ENCODE results near the gene STXBP1. TPM values are rescaled to one million over a fixed set of nuclear protein-coding genes. Genes with fewer than 3 reads are reported as not detected.

STXBP1 gene
- total RNA-seq, 1 experiment from 2014 or later: 7.2 TPM

DNA sequence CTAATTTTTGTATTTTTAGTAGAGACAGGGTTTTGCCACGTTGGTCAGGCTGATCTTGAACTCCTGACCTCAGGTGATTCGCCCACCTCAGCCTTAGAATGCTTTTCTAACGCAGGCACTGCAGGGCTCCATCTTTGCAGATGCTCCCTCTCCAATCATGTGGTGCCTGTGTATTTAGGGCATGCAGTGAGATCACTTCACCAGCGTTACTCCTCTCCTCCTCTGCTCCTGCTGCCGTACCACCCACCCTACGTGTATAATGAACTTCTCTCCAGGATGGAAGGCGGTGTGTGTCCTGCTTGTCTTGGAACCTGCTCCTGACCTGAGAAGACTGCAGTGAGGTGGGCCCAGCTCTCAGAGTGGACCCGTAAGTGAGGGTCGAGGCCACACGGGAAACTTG lies 81.1 kb downstream of the STXBP1 start:
- no peak for DNase-seq (ENCODE audit: low spot score)

DNA sequence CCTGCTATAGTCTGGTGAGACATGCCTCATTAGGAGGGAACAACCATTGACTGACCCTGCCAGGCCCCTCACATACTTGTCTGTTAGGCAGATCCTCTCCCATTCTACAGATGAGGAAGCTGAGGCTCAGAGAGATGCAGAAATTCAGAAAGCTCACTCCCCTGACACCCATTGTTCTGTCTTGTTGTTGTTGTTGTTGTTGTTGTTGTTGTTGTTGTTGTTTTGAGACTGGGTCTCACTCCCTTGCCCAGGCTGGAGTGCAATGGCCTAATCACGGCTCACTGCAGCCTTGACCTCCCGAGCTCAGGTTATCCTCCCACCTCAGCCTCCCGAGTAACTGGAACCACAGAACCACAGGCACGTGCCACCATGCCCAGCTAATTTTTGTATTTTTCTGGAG lies 81.6 kb downstream of the STXBP1 start:
- no peak for DNase-seq (ENCODE audit: low spot score)

DNA sequence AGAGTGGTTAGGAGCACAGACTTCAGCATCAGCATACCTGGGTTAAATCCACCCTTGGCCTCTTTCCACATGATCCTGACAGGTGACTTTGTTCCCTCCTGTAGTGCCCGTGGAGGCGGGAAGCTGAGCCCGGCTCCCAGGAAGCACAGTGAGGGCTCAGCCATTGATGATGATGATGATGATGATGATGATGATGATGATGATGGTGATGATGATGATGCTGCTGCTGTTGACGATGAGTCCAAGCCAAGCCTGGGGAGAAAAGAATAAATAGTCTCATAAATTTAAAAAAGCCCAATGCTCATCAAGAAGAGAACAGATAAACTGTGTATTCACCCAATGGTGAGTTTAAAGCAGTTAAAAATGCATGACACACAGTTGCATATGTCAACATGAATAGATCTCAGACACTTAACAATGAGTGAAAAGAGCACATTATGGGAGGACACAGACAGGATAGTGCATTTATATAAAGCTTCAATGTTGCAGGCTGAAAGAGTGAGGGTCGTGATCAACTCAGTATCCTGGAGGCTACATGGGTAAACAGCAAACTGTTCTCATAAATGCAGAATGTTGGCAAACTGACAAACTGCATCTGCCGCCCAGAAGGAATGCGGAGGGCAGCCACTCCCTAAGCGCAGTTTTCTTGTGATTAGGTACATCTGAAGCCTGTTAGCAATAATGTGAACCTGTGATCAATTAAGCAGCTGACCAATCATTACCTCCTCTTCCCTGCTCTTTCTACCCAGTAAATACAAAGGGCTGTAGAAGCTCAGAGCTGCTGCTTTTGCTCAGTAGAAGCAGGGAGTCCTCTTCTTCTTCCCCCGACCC lies 83.0 kb downstream of the STXBP1 start:
- no peak for DNase-seq (ENCODE audit: low spot score)

DNA sequence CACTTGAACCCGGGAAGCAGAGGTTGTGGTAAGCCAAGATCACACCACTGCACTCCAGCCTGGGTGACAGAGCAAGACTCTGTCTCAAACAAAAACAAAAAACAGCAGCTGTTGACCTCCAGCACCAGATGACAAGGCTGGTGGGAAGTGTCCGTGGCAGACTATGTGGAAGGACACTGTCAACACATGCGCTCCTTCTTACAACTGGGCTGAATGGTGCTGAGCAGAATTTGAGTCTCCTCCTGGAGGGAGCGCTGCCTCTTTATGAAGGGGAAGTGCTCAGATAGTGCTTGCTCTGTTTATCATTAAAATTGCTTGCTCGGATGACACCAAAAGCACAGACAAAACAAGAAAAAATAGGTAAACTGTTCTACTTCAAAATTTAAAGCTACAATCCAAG lies 85.5 kb downstream of the STXBP1 start:
- DNase-seq (ENCODE audit: low spot score): no peak

DNA sequence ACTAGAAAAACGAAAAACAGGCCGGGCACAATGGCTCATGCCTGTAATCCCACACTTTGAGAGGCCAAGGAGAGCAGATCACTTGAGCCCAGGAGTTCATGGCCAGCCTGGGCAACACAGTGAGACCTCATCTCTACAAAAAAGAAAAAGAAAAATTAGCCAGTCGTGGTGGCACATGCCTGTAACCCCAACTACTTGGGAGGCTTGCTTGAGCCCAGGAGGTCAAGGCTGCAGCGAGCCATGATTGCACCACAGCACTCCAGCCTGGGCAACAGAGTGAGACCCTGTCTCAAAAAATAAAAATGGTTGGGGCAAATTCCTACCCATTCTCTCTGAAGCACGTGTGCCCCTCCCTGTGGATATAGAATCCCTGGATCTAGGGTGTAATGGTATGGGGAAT lies 86.3 kb downstream of the STXBP1 start:
- no peak for DNase-seq (ENCODE audit: low spot score)

DNA sequence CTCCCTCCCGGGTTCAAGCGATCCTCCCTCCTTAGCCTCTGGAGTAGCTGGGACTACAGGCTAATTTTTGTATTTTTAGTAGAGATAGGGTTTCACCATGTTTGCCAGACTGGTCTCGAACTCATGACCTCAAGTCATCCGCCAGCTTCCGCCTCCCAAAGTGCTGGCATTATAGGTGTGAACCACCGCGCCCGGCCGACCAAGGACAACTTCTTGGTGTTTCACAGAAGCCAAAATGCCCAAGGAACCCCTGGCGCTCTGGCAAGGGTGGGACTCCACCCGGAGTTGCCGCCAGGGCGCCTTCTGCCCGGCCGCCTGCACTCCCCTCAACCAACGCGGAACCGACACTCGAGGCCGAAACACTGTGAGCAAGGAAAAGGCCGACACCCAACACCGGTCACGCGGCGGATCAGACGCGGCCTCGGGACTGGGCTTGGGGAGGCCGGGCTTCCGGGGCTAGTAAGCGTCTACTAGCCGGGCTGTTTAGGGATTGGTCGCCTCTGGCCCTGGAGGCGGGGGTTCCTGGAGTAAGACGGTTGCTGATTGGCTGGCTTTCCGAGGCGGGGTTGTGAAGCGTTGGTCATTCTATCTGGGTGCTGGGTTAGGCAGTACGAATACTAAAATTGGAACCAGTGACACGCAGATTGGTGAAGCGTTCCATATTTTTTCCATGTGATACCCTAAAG lies 87.1 kb downstream of the STXBP1 start:
- no peak for DNase-seq (ENCODE audit: low spot score)

DNA sequence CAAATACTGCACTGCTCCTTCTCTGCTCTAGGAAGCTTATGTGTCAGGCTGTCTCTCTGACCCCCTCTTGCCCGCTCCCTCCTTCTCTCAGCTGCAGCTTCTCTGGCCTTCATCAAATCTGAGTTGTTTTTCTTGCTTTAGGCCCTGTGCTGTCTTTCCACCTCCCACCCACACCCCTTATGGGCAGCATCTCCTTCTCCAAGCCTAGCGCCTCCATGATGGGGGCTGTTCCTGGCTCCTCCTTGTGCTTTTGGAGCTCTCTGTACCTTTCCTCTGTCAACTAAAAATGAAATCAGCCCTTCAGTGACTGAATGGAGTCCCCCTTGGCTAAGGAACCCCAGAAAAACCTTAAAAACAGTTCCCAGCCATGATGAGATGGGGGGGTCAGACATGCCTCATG lies 88.1 kb downstream of the STXBP1 start:
- no peak for DNase-seq (ENCODE audit: low spot score)

DNA sequence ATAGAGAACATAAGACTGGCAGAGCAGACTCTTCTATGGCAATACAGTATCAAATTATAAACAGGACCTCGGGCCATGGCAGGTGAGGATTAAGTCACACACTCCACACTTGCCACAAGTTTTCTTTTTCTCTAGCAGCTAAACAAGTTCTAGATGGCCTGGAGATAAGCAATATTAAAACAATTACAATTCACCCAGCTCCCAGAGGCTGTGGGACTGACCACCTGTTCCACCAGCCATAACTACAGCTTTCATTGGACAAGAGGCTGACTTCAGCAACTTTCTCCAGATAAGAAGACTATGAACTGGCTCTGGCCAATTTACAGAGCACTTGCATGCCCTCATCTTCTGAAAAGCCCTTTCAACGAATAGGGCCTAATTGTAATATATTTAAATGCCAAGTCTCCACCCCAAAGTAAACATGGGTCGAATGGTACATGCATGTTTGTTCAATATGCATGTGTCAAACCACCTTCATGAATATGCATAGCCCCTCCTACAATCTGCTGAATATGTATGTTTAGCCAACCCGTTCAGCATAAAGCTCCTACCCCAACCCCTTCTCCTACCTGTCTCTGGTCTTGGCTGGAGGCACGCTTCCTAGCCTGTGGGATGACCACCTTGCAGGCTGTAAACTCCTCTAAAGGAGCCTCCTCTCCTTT lies 88.6 kb downstream of the STXBP1 start:
- no peak for DNase-seq (ENCODE audit: low spot score)

DNA sequence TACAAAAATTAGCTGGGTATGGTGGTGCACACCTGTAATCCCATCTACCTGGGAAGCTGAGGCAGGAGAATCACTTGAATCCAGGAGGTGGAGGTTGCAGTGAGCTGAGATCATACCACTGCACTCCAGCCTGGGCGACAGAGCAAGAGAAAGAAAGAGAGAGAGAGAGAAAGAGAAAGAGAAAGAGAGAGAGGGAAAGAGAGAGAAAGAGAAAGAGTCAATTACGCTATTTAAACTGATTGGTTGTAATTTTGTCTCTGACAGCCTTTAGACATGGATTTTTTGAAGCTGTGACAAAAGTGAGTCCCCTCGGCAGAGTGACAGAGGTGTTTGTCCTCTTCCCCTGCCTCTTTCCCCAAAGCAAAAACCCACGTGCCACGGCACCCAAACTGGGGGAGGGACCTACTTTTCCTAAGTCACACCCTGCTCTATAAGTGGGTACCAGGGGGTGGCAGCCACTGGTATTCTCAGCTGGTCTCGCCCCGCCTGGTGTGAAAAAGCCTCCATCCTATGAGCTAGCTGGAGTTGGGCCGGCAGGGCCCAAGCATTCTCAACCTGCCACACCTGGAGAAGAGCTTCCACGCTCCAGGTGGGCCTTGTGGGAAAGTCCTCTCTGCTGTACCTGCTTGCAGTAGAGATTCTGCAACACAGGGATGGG lies 91.3 kb downstream of the STXBP1 start:
- DNase-seq (ENCODE audit: low spot score): no peak

DNA sequence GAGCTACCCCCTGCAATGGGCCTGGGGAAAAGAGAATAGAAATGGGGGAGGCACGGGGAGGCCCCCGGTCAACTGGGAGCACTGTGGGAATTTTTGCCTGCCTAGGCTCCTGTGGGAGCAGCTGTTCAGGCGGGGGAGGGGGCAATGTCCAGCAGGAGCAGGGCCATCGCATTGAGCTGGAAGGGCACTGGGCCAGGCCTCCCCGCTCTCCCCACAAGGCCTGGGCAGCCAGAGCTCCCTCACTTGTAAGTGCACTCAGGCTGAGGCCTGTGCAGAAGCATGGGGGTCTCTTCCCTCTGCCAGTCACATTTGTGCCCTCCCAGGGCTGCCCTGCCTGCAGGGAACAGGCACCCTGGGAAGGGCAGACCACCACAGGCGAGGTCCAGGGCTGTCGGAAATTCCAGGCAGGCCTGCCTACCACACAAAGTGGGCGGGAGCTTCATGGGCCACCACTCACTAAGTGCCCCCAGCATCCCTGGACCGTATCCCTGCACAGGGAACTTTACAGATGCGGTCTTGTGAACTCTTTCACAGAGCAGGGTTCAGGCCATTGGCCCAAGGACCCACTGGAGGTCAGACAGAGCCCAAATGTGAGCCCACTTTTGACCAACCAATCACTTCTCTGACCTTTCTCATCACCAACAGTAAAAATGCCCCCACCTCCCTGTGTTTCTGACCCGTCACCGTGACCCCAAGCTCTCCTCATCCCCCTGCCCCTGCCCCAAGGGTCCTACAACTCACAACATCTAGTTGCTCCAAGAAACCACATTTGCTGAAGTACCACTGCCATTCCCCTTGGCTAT lies 93.7 kb downstream of the STXBP1 start:
- no peak for DNase-seq (ENCODE audit: low spot score)

DNA sequence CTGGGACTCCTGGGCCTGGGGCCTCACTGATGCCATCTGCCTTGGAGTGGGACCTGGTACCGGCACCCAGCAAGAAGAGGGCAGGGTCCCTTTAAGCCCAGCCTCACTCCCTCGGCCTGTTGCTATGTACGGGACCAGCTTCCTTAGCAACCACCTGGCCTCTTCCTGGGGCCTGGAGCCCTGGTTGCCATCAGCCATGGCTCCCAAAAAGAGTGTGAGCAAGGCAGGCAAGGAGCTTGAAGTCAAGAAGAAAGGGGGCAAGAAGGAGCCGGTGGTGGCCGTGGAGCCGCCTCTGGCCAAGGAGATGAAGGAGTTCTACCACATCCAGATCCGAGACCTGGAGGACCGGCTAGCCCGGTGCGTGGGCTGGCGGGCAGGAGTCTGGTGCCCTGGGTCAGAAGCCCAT lies 94.8 kb downstream of the STXBP1 start, which contains the start of gene CFAP157:
Gene CFAP157 (plus strand): TSS at position 153 of the 406 bp plus-strand sequence. CDS start 44 bp downstream, at position 197.
- no peak for DNase-seq (ENCODE audit: low spot score)

DNA sequence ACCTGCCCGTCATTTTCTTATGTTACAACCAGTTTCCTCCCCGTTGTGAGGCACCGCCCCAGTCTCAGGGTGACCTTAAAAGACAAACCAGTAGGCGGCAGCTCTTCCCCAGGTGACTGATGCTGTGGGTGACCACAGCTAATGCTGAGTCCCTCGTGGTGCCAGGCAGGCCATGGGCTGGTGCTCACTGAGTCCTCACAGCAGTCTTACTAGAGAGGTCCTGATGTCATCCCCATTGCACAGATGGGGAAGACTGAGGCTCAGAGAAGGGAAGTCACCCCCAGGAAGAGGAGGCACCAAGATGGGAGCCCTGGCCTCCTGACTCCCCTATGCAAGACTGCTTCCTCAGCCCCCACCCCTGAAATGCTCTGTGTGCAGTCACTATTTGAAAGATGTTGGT lies 95.7 kb downstream of the STXBP1 start:
- DNase-seq (ENCODE audit: low spot score): no peak

DNA sequence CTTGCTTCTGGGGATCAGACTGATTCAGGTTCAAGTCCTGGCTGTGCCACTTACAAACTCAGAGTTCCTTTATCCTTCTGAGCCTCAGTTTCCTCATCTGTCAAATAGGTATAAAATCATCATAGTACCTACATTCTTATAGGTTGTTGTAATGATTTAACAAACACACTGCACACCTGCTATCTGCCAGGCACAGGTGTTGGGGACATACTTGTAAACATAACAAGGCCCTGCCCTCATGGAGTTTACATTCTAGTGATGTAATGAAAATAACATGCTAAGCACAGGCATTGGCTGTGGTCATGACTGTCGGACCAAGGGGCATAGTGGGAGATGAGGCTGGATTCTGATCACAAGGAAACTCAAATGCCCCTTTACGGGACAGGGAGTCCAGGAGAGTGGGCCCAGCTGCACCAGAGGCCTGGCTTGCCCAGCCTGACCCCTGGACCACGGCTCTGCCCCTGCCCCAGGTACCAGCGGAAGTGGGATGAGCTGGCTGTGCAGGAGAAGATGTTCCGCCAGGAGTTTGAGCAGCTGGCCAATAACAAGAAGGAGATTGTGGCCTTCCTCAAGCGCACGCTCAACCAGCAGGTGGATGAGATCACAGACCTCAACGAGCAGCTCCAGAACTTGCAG lies 97.0 kb downstream of the STXBP1 start:
- no peak for DNase-seq (ENCODE audit: low spot score)

DNA sequence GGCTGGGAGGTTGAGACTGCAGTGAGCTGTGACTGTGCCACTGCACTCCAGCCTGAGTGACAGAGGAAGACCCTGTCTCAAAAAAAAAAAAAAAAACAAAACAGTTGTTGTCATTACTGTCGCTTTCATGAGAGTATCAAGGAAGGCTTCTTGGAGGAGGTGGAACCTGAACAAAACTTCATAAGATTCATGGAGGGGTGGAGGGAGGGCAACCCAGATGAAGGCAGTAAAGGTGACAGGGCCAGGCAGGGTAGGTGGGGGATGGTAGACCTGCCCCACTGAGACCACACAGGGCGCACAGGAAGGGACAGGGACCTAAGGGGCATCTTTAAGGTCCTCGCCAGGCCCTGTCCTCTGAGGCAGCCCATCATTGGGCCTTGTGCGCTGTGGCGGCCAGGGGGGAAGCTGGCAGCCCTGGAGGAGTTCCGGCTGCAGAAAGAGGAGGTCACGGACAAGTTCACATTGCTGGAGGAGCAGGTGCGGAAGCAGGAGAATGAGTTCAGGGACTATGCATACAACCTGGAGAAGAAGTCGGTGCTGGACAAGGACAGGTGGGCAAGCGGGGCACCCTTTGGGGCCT lies 98.2 kb downstream of the STXBP1 start:
- no peak for DNase-seq (ENCODE audit: low spot score)

DNA sequence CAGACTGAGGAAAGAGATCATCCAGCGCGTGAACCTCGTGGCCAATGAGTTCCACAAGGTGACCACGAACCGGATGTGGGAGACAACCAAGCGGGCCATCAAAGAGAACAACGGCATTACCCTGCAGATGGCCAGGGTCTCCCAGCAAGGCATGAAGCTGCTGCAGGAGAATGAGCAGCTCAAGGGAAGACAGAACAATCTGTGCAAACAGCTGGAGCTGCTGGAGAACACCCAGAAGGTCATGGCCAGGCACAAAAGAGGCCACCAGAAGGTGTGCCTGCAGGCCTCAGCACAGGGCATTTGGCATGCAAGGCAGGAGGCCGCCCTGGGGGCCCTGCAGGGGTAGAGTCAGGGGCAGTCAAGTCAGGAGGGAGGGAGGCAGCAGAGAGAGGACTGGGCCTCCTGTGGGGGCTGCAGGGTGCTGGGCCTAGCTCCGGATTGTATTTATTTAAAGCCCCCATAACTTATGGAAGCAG lies 99.2 kb downstream of the STXBP1 start:
- DNase-seq (ENCODE audit: low spot score): no peak

DNA sequence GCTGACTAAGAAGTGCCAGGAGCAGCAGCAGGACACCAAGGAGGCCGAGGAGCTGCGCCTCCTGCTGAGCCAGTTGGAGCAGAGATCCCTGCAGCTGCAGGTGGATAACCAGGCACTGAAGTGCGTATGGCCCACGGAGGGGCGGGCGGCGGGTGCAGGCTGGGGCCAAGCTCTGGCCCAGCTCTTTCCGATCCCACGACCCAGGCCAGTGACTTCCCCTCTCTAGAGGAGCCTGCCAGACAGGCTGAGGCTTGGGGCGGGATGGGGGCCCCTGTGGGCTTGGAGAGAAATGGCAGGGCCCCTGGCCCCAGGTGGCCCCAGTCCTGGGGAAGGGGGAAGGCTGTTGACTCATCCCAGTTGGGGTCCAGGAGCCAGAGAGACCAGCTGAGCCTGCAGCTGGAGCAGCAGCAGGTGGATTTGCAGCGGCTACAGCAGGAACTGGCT lies 99.8 kb downstream of the STXBP1 start:
- no peak for DNase-seq (ENCODE audit: low spot score)

DNA sequence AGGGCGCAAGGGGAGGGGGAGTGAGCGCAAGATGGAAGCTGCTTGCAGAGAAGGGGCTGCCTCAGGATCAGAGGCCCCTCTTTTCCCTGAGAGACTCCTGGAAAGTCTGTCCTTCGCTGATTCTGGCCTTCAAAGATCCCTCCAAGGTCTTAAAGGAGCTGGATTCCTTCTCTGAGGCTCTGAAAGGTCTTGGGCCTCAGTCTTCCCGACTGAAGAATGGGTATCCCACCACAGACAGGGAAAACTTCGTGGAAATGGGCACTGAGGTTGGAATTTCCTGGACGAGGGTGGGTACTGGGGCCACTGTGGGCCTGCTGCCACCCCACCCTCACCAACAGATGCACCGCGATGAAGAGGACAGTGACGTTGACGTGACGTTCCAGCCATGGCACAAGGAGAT lies 100.3 kb downstream of the STXBP1 start:
- no peak for DNase-seq (ENCODE audit: low spot score)

DNA sequence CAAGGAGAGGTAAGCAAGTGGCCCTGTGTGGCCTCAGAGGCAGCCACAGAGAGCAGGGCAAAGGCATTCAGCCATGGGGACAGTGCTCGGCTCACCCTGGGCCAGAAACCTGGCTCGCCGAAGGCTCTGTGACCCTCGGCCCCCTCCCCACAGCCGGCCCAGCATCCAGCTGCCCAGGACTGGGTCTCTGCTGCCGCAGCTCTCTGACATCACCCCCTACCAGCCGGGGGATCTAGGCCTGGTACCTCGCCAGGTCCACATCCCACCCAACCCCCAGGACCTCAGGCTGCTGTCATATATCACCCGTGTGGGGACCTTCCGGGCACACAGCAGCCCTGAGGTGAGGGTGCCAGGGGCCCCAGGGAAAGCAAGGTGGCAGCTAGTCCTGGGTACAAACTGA lies 100.8 kb downstream of the STXBP1 start:
- DNase-seq (ENCODE audit: low spot score): no peak

DNA sequence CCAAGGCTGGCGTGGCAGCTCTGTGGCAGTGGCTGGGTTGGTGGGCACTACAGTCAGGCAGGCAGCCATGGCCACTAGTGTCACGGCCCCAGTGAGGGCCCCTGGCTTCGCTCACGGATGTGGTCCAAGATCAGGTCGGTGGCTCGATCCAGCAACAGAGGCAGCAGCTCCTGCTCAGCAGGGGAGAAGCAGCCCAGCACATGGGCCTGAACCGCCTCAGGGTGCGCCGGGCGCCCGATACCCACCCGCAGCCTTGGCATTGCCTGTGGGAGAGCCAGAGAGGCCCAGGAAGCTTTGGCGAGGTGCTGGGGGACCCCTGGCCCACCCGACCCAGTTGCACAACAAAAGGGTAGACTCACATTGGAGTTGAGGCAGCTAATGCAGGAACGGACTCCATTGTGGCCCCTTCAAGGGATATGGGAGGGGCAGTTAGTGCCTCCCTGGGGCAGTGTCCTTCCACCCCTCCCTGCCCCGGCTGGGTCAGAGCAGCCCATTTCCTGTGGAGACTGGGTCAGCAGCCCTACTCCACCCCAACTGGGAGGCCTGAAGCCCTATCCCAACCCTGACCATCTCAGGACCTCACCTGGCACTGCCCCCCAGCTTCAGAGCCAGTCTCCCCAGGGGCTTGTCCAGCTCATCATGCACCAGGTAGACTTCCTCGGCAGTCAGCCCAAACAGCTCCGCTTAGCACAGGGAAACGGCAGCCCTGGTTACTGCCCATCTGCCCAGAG lies 102.1 kb downstream of the STXBP1 start:
- DNase-seq (ENCODE audit: low spot score): no peak

Data from H4 (cell line).